ENCODE data around the gene SYF2.
"Not testable (repeated sequence)": the region's sequence is repeated elsewhere in the genome, so short reads cannot be mapped to it uniquely, and the experiment has no call there.

Gene SYF2

GRCh38 chr1:25204797-25205480 is 27.4 kb downstream of the SYF2 start:
- DNase-seq: no peak

- DNase-seq: no peak
These were observed 31.3 kb downstream of the SYF2 start for GRCh38 chr1:25201006-25201405.

DNA sequence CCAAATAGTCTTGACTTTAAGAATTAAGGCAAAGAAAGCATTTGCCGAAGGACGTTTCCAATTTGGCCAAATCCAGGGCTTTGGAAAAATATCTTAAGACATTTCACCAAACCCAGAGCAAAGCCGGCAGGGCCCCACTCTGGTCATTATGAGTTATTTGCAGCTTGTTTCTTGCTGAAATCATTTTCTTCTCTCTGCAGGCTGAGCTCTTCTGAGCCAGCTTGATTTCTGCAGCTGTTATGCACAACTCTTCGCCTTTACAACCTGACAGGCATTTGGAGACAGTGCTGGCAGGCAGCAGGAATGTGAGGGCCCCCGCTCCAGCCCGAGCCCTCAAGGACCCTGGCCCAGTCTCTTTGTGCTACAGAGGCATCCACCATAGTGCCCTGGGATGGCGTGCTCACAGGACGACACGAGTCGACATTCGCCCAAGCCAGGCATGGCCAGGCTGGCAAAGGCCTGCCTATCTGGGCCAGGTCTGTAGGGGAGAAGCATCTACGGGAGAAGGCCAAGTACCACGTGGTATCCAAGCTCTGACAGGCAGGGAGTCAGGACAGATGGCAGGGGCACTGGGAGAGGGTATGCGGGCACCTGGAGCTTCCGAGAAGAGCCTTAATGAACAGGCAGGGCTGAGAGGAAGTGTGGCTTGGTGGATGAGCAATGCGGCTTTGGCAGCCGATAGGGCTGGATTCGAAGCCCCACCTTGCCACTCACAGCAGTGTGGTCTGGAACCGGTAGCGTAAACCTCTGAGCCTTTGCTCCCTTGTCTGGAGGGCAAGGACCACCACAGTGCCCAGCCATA is 32.3 kb downstream of the SYF2 start:
- no peak for DNase-seq

- no peak for DNase-seq
These were observed 33.5 kb downstream of the SYF2 start for GRCh38 chr1:25198663-25199252.

DNA sequence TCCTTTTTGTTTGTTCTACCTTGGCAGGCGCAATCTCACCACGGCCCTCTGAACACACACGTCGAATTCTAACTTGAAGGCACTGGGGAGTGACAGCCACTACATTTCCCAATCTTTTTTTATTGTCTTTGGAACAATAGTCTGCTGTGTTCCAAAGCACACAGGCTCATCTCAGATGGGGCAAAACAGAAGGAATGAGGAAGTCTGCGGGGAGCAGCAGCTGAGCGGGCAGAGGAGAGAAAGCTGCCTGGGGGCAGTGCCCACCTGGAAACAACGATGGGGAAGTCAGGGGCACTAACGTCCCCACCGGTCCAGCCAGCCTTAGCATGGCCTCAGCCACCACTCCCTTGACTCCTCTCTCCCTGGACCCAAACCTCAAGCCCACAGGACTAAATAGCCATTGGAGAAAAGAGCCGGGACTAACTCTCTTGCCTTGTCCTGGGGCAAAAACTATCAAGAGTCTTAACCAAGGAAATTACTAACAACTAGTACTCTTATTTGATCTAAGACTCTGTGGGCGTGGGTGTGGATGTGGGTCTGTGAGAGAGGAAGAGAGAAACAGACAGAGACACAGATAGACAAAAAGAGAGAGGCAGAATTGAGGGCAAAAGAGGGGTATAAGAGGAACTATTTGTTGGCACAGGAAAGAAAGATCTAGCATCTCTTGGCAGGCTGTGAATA is 34.2 kb downstream of the SYF2 start:
- no peak for DNase-seq

GRCh38 chr1:25197235-25197975 is 34.9 kb downstream of the SYF2 start:
- no peak for DNase-seq

DNA sequence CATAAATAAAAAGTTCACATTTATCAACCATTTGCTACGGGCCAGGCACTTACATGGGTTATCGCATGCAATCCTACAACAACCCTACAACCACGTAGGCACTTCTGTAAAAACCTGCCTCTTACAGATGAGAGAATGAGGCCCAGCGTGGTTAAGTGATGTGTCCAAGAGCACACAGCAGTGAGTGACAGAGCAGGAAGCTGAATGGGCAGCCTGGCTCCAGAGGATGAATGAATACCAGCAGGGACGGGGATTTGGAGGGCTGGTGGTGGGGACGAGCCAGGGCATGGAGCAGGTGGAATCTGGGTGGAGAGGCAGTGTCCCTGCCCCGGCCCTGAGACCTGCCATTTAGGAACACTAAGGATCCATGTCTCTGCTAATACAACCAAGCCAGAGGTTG is 35.5 kb downstream of the SYF2 start:
- no peak for DNase-seq

GRCh38 chr1:25195835-25196234 is 36.5 kb downstream of the SYF2 start:
- DNase-seq: no peak

DNA sequence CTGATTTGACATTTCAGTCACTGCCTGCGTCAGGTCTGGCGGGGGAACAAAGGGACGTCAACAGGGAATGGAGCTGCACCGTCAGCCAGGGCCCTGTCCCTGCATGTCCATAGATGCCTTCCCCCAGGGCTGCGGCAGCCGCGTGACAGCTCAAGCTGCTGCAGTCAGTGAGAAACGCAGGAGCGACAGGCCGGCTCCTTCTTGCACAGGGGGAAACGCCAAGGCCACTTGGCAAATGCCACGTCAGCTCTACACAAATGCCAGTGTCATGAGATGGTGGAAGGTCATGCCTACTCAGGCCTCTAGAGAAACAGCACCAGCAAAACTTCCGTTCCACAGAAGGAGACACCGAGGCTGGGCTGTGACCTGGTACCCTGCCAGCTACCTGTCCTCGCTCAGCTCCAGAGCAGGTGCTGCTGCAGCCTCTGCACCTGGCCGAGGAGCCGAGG is 37.7 kb downstream of the SYF2 start:
- DNase-seq: no peak

GRCh38 chr1:25194054-25194453 is 38.2 kb downstream of the SYF2 start:
- DNase-seq: no peak

- DNase-seq: no peak
These were observed 39.1 kb downstream of the SYF2 start for GRCh38 chr1:25193229-25193628.

GRCh38 chr1:25192154-25192553 is 40.1 kb downstream of the SYF2 start:
- no peak for DNase-seq

DNA sequence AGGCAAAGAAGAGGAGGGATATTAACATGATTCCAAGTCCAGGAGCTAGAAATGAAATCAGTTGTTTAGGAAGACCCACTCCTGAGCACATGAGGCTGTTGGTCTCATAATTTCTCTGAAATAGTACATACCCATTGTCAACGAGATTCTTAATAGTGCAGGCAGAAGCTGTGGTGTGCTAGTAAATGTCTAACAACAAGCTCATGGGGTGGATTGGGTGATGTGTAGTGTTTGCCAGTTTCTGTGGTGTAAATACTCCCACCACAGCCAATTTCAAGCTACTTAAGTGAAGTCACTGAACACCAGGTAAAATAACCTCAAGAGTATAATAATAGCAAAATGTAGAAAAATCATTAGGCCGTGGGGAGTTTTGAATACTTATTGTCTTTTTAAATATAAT is 42.0 kb downstream of the SYF2 start:
- no peak for DNase-seq

DNA sequence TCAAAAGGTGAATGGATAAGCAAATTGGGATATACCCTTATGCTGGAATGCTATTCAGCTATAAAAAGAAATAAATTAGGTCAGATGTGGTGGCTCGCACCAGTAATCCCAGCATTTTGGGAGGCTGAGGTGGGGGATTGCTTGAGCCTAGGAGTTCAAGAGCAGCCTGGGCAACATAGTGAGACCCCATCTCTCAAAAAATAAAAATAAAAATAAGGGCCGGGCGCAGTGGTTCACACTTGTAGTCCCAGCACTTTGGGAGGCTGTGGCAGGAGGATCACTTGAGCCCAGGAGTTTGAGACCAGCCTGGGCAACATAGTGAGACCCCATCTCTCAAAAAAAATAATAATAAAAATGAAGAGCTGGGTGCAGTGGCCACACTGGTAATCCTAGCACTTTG is 44.4 kb downstream of the SYF2 start:
- not testable (repeated sequence) for DNase-seq

- no peak for DNase-seq
These were observed 45.2 kb downstream of the SYF2 start for GRCh38 chr1:25187077-25187476.

GRCh38 chr1:25186161-25187007 is 45.9 kb downstream of the SYF2 start:
- DNase-seq: no peak

GRCh38 chr1:25185409-25186160 is 46.7 kb downstream of the SYF2 start:
- DNase-seq: no peak

DNA sequence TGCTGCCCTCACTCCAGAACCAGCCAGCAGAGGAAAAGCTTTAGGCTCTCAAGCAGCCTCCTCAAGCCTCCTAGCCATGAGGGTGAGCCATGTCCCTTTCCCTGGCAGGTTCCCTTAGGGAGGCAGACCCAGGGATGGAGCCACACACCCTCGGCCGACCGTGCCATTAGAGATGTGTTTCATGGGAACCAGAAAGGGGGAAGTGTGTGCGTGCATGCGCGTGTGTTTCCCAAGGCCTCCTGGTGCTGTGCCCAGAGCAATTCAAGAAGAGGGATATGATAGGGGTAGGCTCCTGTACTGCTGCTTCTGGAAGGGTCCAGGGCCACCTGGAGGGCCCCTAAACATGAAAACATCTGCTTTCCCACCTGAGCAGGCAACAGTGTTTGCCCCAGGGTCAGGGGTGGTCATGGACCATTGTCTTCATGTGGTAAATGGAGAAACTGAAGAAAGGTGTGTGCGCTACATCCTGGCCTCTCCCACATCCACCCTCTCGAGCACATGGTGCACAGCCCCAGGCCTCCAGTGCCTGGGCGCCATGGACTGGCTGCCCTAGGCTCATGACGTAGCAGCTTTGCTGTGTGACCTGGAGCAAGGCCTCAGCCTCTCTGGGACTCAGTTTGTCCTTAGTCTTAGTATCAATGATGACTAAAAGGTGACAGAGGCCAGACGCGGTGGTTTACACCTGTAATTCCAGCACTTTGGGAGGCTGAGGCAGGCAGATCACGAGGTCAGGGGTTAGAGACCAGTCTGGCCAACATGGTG is 48.1 kb downstream of the SYF2 start:
- DNase-seq: no peak

- no peak for DNase-seq
These were observed 48.9 kb downstream of the SYF2 start for GRCh38 chr1:25183126-25183980.

Measured in activated CD4-positive, CD25-positive, alpha-beta regulatory T cell treated with anti-CD3 and anti-CD28 coated beads, Interleukin-2, amount 50 U/mL, for 72 hours (primary cell).